Umbilical cord (tissue), 2 donors: Measurements from ENCODE around the gene PPP1R3G. TPM values are rescaled to one million over a fixed set of nuclear protein-coding genes. Genes with fewer than 3 reads are reported as not detected.

Source experiments
- DNase-seq: peaks from one replicate; pipeline ENCODE4 v3.0.0-alpha.2; 2015; ENCODE audit warnings: low spot score
- total RNA-seq: library from RNA; depleted of rRNA; stranded (reverse); fragments of >200 nt; gene quantifications from one replicate; pipeline ENCODE4 v1.2.3, GENCODE V29; 2014; ENCODE audit warnings: low replicate concordance; ENCODE audit not compliant: insufficient read depth

PPP1R3G gene
- total RNA-seq, 1 donor from 2014 or later = 8.9 TPM

DNA sequence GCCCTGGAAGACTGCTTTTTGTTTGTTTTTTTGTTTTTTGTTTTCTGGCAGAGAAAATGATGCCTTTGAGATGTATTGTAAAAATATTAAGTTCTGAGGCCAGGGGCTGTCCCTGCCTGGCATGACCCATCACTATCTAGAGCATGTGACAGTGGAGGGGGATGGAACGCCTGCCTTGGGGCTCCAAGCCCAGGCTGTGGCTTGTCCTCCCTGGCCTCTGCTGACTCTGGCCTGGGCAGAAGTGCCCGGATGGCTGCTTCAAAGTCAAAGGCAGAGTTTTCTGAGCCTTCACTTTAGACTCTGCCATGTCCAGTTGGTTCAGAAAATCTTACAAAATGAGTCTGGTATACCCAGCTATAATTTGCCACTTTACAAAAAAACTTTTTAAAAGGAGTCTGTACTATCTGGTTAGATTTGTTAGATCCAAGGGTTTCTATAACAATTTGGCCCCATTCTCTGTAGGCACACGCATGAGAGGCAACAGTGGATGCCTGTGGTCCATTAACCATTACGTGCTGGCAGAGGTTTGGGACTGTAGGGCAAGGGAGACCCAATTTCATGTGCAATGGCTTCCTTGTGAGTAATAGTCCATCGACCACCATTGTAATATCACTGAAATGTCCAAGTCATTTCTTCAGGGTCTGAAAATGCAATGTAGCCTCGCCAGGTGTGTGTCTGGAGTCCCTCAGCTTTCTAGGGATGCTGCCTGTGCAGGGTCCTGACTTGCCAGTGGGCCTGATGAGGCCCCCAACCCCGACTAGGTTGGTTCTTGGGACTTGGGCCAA, 8.3 kb downstream of the PPP1R3G start:
- no peak for DNase-seq

- no peak for DNase-seq
Observed at GRCh38 chr6:5094327-5094726, 9.2 kb downstream of the PPP1R3G start.

- DNase-seq = no peak
Observed at GRCh38 chr6:5095236-5095635, 10.1 kb downstream of the PPP1R3G start.

DNA sequence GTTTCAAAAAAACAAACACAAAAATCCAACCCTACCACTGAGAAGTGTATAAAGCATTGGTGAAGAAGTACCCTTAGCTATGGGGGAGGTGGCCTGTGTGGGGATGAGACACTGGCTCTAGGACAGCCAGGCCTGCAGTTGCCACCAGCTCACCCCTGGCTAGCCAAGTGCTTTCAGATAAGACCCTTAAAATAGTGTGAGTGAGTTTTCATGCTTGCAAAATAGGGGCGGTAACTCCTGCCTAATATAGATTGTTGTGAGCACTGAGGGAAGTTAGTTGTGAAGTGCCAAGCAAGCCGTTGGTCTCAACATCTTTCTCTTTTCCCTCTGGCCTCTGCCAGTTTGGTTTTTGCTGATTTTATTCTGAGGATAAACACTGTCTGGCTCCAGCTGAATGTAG, 11.3 kb downstream of the PPP1R3G start:
- no peak for DNase-seq

DNA sequence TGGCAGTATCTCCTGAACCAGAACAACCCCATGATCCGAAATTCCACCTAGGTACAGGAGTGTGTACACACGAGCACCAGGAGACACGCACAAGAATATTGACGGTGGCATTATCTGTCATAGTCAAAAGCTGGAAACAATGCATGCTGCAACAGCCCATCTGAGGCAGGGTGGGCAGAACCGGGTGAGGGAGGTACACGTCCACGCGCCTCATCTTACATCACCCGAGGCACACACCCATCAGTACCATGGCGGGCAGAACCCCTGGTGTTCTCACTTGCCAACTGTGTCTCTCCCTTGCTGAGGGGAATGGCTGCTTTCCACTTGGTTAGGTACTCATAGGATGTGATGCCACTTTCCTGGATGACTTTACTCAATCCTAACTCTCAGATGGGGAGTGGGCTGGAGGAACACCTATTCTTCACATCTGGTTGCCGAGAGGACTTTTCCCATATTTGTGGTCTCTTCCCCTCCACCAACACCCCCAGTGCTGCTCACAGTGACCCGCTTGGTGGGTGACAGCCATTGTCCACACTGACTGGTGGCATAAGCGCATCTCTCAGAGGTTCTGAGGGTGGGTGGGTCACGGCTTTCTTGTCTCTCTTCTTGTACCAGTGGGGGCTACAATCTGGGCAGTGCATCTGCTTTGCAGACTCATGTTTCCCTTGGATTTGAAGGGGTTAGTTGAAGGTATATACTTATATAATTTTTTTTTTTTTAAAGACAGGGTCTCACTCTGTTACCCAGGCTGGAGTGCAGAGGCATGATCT, 13.5 kb downstream of the PPP1R3G start:
- no peak for DNase-seq

DNA sequence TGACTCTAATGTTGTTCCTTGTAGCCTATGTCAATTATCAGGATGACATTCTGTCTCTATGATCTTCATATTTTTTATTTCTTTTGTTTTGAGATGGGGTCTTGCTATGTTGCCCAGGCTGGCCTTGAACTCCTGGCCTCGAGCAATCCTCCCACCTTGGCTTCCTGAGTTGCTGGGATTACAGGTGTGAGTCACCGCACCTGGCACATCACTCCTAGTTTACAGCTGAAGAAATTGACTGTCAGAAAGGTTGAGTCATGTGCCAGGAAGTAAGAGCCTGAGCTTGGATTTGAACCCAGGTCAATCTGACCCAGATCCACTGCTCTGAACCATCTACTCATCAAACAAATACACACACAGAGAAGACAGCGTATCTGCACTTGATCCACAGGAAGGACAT, 14.4 kb downstream of the PPP1R3G start:
- DNase-seq = no peak

GRCh38 chr6:5100806-5101205, 15.7 kb downstream of the PPP1R3G start:
- DNase-seq = no peak

- no peak for DNase-seq
Observed at GRCh38 chr6:5102267-5102970, 17.3 kb downstream of the PPP1R3G start.

- DNase-seq = no peak
Observed at GRCh38 chr6:5103250-5103649, 18.1 kb downstream of the PPP1R3G start.

- DNase-seq = no peak
Observed at GRCh38 chr6:5104667-5105066, 19.5 kb downstream of the PPP1R3G start.

GRCh38 chr6:5105146-5105545, 20.0 kb downstream of the PPP1R3G start:
- no peak for DNase-seq

DNA sequence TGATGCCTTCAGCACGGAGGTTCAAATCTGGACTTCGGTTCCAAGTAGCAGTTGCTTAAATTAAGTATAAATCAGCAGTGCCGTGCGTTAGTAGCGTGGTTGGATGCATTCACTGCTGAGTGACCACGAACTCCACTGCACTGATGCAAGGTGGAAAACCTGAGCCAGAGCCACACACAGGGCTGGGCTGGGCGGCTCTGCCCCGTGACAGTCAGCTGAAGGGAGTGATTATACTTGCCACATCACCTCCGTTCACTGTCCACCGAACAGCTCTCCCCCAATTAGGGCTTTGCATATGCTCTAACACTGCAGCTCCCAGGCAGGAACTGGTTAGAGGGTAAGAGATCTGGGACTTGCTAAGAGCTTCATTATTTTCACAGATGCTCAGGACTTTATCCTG, 22.2 kb downstream of the PPP1R3G start:
- no peak for DNase-seq

DNA sequence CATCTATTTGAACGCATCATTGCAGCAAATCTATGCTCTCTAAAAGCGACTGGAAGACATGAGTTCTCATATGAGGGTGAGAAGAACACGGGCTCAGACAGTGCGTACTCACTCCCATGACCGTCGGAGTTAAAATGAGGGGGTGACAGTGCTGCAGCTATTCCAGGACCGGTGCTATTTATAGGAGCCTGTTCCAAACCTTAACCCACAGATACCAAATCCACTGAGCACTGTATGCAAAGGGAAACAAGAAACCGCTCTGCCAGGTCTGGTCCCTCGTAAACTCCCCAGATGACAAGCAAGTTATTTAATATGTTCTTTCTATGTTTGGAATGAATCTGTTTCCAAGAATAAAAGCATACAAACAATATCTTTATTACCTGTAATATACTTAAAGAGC, 22.9 kb downstream of the PPP1R3G start:
- DNase-seq = no peak

- no peak for DNase-seq
Observed at GRCh38 chr6:5108536-5109150, 23.5 kb downstream of the PPP1R3G start.

DNA sequence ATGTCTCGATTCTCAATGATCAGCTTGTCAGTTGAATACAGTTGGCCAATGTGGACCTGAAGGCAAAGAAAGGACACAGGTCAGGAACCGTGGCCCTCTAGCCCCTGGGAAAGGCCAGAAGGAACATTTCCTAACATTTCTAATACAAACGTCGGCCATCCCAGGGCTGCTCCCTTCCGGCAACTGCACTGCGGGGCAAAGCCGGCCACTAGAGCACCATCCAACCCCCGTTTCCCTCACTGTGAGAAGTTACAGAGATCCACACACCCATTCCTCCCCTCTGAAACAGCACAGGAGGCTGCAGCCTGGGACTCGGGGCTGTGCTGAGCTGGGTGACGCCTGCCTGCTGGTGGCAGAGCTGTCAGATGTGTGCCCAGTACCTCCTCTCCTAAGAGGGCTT, 24.3 kb downstream of the PPP1R3G start:
- no peak for DNase-seq

DNA sequence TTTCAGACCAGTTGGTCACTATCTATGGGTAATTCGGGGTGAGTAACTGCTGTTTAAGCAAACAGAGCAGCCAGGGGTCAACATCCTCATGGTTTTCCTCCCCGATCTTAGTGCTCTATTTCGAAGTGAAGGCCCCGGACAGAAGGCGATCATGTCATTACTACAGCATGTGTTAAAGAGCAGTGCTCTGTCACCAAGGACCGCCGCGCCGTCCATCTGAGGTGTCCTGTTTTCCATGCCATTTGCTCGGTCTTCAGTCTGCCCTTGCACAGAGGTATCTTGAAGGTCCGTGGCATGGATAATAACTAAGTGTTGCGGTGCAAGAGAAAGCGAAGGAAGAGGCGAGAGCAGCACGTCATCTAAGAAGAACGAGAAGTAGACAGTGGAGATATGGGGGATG, 25.1 kb downstream of the PPP1R3G start:
- no peak for DNase-seq

DNA sequence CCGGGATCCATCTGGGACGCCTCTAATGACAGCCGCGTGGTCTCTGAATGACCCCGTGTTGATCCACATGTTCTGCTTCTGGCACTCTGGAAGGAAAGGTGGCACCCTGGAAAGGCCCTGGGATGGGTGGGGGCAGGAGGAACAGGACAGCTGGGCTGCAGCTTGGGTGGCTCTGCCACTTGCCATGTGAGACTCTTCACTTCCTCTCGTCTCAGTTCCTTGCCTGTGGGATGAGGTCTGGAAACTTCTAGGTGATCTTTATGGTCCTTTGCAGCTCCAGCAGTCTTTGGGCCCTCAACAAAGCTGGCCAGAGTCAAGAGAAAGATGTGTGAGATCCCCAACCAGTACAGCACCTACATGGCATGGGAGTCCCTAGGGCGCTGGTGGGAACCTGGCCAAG, 26.5 kb downstream of the PPP1R3G start:
- DNase-seq = no peak

GRCh38 chr6:5112066-5112799, 27.1 kb downstream of the PPP1R3G start:
- no peak for DNase-seq

GRCh38 chr6:5113096-5113495, 28.0 kb downstream of the PPP1R3G start:
- DNase-seq = no peak

GRCh38 chr6:5115168-5115567, 30.0 kb downstream of the PPP1R3G start:
- no peak for DNase-seq

- DNase-seq = no peak
Observed at GRCh38 chr6:5116243-5116991, 31.3 kb downstream of the PPP1R3G start.
